Measurements from ENCODE around the gene SYT12.
"Not testable (repeated sequence)": the region's sequence is repeated elsewhere in the genome, so short reads cannot be mapped to it uniquely, and the experiment has no call there.

SYT12 gene, protein sequence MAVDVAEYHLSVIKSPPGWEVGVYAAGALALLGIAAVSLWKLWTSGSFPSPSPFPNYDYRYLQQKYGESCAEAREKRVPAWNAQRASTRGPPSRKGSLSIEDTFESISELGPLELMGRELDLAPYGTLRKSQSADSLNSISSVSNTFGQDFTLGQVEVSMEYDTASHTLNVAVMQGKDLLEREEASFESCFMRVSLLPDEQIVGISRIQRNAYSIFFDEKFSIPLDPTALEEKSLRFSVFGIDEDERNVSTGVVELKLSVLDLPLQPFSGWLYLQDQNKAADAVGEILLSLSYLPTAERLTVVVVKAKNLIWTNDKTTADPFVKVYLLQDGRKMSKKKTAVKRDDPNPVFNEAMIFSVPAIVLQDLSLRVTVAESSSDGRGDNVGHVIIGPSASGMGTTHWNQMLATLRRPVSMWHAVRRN

DNA sequence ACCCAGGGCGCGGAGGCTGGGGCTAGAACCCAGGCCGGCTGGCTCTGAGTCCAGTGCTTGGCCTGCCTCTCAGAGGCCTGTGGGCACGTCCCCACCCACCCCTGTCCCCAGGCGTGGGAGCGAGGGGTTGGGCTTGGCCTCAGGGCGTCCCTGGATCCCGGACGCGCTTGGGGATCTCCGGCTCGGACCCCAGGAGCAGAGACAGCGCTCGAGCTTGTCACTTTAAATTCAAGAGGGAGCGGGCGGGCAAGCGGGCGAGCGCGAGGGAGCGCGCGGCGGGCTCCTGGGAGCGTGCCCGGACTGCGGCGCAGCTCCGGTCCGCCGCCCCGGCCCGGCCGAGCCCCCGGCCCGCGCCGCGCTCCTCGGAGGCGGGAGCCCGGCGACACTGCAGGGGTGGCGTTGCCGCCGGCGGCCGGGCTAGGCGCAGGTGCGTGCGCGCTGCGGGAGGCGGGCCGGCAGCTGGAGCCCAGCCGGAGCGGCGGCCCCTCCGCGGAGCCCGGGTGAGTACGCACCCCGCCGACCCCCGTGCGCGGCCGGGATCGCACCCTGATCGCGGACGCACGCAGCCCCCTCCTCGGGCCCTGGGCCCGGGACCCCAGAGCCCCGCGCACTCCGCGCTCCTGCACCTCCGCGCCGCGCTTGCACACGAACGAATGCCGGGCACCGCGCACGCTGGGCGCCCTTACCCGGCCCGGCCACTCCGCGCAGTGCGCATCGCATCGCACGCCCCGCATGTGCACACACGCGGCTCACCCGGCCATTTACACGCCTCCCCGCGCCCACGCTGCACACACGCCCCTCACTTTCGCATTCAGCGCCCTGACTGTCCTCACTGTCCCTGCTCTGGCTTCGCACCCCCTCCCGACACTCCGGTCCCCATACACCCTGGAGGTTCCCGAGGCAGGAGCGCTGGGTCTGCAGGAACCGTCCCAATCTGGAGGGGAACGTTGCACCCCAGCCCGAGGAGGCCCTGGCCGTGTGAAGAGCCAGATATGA, at the start of gene SYT12:
Gene SYT12 (plus strand): TSS at position 174 of the 996 bp plus-strand sequence. CDS start 7,011 bp downstream, outside the sequence.
- DNase-seq: no peak

DNA sequence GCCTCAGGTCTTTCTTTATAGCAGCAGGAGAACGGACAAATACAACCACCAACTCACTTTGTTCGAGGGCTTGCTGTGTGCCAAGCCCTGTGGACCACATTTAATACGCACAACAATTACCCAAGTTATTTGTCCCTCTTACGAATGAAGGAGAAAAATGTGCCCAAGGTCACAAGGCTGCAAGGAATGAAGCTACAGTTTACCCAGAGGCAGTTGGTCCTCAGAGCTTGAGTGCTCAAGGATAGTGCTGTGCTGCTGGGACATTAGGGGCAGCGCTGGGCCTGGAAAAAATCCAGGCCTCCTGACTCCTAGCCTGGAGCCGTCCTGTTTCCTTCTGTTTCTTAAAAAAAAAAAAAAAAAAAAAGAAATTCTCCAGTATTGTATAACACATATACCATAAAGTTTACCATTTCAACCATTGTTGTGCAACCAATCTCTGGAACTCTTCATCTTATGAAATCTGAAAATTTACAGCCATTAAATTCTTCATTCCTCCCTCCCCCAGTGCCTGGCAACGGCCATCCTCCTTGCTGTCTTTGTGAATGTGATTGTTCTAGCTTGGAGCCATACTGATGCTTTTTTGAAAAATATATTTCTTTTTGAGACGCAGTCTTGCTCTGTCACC, 48.9 kb upstream of the SYT12 start:
- no peak for DNase-seq

DNA sequence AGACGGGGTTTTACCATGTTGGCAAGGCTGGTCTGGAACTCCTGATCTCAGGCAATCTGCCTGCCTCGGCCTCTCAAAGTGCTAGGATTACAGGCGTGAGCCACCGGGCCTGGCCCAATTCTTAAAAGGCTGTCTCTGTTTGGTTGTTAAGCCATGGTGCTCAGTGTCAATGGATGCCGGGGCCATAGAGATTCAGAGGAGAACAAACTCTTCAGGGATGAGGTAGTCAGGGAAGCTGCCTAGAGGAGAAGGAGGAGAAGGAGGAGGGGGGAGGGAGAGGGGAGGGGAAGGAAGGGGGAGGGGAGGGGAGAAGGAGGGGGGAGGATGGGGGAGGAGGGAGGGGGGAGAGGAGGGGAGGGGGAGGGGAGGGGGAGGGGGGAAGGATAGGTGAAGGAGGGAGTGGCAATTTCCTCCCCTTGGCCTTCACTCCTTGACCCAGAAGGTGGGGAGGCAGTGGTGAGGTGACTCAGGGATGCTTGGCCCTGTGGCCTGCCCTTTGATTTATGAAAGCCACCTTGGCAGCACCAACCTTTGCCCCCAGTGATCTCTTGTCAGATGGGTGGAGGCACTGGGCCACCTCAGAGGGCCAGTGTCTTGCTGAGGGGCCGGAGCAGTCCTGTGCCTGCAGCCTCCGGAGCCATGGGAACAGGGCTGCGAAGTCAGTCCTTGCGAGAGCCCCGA, 48.1 kb upstream of the SYT12 start, which contains the start of gene C11orf86:
Gene C11orf86 (plus strand): TSS at position 581 of the 681 bp plus-strand sequence. CDS start 59 bp downstream, at position 640.
- no peak for DNase-seq

DNA sequence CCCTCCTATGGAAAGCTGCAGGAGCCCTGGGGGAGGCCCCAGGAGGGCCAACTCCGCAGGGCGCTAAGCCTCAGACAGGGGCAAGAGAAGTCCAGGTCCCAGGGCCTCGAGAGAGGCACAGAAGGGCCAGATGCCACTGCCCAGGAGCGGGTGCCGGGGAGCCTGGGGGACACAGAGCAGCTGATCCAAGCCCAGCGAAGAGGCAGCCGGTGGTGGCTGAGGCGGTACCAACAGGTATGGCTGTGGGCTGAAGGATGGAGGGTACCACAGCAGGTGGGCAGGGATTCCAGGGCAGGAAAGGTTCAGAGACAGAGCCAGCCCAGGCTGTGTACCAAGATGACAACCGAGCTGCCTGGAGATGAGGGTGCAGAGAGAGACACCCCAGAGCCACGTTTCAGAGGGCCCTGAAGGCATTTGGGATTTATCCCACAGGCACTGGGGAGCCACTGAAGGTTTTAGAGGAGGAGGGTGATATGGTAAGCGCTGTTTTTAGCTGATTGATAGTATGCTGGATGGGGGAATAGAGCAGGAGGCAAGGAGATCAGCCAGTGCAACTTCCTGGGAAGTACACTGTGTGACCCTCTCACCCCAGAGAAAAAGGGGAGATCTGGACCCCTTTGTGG, 47.4 kb upstream of the SYT12 start:
- DNase-seq: no peak

DNA sequence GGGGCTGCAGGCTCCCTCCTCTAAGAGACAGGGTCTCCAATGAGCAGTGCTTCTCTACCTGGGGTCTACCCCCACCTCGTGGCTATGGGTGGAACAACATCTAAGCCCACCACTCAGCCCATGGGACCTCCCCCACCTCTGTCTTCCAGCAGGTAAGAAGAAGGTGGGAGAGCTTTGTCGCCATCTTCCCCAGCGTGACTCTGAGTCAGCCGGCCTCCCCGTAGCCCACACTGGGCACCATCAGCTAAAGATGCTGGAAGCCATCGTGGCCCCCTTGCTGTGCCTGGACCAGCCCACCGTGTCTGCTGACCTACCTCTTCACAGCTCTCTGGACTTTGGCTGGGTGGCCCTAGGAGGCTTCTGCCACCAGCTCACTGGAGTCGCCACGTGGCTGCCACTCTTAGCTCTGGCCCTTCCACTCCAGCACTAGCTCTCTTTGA, 46.9 kb upstream of the SYT12 start:
- DNase-seq: no peak

DNA sequence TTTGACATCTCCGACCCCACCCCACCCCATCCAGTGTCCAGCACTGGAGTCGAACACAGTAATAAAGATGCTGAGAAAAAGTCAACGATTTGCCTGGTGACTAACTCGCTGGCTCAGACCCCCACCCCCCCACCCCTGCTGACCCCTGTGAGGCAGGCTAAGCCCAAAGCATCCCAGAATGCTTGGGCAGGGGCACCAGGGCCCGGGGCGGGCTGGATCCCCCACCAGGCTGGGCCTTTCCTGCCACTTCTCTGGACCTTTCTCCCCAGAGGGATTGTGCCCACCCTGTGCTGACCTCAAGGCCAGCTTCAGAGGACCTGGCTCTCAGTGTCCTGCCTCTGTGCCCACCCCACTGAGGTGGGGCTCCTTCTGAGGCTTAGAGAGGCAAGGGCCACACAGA, 46.0 kb upstream of the SYT12 start:
- DNase-seq: no peak

DNA sequence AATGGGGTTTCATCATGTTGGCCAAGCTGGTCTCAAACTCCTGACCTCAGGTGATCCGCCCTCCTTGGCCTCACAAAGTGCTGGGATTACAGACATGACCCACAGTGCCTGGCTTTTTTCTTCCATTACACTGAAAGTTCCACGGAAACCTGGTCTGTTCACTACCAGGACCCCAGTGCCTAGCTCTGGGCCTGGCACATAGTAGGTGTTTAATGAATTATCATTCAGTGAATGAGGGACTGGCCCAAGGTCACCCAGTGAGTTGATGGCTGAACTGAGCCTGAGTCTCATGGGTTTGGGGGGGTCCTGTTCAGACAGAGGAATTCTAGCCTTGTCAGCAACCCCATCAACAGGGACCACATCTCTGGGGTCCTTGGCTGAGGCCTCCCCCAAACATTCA, 44.7 kb upstream of the SYT12 start:
- DNase-seq: no peak

DNA sequence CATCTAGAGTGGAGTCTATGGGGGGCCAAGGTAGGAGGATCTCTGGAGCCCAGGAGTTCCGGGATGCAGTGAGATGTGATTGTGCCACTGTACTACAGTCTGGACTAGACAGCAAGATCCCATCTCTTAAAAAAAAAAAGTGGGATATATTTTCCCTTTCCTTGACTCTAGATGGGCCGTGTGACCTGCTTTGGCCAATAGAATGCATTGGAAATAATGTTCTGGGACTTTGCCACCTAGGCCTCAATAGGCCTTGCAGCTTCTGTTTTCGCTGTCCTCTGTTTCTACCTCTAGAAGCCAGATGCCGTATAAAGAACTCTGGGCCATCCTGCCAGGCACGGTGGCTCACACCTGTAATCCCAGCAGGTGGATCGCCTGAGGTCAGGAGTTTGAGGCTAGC, 44.2 kb upstream of the SYT12 start:
- no peak for DNase-seq

DNA sequence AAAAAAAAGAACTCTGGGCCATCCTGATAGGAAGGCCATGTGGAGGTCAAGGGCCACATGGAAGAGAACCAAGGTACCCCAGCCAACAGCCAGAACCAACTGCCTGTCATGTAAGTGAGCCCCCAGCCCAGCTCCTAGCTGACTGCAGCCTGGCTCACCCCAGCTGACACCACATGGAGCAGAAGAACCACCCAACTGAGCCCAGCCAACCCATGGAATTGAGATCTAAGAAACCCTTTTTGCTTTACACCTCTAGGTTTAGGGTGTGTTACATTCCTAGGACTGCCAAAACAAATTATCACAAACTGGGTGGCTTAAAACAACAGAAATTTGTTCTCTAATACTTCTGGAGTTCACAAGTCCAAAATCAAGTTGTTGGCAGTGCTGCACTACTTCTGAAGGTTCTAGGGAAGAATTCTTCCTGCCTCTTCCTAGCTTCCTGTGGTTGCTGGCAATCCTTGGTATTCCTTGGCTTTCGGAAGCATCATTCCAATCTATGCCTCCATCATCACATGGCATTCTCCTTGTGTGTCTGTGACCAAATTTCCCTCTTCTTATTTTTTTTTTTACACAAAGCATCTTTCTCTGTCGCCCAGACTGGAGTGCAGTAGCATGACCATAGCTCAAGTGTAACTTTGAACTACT, 43.5 kb upstream of the SYT12 start:
- DNase-seq: no peak

DNA sequence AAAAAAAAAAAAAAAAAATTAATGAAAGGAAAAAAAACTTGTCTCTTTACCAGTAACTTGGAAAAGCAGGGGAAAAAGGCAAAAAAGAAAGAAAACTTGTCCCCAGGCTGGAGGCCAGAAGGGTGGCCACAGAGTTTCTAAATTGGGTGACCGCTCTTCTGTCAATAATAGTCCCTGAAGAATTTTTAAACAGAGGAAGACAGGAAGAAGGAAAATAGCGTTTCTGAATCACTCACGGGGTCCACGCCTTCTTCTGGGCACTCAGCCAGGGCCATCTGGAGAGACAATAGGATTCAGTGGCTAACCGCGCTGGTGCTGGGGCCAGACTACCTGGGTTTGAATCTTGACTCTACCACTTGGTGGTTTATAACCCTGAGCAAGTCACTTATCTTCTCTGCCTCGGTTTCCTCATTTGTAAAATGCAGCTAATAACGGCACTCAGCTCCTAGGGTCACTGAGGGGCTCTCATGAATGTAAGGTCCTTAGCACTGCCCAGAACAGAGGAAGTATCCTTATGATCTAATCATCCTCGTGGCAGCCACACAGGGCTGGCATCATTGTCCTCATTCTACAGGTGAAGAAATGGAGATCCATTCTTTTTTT, 40.9 kb upstream of the SYT12 start:
- peak; percentile 75 for DNase-seq

DNA sequence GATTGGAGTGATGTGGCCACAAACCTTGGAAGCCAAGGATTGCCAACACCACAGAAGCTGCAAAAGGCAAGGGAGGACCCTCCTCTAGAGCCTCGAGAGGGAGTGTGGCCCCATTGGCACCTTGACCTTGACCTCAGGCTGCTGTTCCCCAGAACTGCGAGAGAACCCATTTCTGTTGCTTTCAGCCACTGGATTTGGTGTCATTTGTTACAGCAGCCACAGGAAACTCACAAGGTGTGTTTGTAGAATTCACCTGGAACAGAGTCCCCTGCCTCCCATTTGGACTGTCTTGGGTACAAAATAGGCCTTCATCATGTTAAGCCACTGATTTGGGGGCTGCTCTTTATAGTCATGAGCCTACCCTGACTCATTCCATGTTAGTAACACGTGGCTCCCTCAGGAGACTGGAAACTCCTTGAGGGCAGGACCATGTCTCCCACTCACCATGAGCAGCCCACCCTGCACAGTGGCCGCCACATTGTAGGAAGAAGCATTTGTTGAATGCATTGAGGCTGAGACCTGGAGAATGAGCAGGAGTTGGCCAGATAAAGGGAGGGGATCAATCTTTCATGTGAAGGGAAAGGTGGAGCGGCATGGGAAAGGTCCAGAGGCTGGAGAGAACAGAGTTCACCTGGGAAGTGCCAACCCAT, 39.5 kb upstream of the SYT12 start:
- no peak for DNase-seq

DNA sequence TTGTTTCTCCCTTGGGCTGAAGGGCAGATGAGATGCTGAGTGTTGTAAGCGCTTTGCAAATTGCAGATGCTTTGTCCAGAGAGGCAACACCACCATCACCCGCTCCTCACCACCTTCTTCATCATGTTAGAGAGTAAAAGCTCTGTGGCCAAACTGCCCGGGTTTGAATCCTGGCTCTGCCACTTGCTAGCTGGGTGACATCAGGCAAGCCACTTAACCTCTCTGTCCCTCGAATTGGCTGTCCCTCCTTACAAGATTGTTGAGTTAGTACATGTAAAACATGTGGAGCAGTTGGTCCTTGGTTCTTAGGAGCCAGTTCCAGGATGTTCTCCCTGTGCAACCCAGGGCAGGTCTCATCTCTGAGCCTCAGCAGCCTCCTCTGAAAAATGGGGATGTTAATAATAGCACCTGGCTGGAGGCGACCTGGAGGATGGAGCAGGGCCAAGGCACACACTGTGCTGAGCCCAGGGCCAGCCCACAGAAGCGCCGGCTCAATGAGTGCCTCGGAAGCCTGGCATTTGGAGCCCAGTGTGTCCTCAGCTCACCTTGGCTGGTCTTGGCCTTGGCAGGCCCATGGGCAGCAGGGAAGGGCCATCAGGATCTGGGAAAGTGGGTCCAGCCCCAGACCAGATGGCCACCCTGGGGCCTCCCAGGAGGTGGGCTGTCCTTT, 37.3 kb upstream of the SYT12 start:
- DNase-seq: no peak

DNA sequence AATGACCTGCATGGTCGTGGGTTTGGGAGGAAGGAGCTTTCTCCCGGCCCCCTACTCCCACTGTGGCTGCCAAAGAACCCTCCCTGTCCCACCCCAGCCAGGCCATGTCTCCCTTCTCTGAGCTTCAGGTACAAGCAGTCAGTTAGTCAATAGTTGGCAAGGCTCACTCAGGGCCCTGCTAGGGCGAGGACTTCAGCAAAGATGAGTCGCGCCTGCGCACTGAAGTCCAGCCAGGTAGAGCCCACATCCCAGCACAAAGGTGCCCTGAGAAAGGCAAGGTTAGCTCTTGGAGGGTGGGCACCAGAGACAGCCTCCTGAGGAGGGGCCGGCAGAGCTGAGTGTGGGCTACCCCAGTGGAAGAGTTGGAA, 36.8 kb upstream of the SYT12 start:
- DNase-seq: no peak

DNA sequence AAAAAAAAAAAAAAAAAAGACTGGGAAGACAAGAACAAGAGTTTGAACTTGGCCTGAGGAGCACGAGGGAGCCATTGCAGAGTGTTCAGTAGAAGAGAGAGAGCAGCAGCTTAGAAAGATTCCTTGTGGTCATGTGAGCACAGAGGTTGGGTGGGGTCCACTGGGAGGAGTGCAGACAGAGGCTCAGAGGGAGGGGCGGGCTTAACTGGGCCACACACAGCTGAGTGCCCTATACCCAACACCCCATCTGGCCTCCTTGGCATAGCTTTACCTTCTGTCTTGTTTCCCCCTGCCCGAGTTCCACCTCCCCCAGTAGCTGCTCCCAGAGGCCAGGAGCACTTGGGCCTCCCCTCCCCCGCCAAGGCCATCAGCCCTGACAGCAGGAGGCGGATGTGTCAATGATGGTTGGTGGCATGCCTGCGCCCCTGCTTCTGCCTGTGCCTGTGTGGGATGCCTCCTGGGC, 35.7 kb upstream of the SYT12 start:
- DNase-seq: no peak

DNA sequence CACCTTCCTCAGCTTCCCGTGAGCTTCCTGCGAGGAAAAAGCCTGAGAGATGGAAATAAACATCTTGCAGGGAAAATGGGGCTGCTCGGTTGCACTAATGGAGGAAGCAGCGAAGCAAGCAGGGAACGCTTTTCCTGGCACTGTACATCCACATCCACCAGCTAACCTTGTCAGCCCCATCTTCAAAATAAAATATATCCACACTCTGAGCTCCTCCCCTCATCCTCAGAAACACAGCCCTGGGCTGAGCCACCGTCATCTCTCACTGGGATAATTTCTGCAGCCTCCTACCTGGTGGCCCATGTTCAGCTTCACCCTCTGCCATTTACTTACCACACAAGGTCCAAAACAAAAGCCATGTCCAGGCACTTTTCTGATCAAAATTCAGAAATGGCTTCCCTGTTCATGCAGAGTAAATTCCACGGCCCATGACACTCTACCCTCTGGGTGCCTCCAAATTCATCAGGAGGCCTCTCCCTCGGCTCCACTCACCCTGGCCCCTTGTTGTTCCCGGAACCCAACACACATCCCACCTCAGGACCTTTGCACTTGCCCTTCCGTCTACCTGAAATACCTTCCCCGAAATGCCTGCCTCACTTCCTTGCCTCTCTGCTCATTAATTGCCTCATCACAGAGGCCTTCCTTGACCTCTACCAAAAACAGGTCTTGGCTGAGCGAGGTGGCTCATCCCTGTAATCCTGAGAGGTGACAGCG, 34.9 kb upstream of the SYT12 start:
- DNase-seq: no peak

DNA sequence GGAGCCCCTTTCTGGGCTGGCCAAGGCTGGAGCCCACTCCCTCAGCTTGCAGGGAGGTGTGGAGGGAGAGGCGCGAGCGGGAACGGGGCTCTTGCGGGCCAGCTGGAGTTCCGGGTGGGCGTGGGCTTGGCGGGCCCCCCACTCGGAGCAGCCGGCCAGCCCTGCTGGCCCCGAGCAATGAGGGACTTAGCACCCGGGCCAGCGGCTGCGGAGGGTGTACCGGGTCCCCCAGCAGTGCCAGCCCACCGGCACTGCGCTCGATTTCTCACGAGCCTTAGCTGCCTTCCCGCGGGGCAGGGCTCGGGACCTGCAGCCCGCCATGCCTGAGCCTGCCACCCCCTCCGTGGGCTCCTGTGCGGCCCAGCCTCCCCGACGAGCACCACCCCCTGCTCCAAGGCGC, 34.2 kb upstream of the SYT12 start:
- DNase-seq: not testable (repeated sequence)

DNA sequence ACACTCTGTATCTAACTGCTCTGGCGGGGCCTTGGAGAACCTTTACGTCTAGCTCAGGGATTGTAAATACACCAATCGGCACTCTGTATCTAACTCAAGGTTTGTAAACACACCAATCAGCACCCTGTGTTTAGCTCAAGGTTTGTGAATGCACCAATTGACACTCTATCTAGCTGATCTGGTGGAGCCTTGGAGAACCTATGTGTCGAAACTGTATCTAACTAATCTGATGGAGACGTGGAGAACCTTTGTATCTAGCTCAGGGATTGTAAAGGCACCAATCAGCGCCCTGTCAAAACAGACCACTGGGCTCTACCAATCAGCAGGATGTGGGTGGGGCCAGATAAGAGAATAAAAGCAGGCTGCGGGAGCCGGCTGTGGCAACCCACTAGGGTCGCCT, 33.6 kb upstream of the SYT12 start:
- DNase-seq: not testable (repeated sequence)

DNA sequence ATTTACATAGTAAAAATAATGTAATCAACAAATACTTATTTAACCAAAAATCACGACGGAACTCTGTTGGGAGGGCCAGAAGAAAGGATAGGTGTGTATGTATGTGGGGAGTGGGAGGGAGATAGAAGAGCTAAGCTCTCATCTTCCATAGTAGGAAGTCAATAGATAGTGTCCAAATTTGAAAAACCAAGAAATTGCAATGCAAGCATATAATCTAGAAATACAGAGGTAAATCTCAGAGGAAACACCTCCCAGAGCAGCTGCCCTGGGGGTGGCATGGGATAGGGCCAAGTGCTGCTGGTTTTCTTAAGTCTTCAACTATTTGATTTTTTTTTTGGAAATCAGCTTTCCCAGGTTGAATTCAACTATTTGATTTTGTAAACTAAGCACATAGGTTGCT, 30.9 kb upstream of the SYT12 start:
- no peak for DNase-seq

DNA sequence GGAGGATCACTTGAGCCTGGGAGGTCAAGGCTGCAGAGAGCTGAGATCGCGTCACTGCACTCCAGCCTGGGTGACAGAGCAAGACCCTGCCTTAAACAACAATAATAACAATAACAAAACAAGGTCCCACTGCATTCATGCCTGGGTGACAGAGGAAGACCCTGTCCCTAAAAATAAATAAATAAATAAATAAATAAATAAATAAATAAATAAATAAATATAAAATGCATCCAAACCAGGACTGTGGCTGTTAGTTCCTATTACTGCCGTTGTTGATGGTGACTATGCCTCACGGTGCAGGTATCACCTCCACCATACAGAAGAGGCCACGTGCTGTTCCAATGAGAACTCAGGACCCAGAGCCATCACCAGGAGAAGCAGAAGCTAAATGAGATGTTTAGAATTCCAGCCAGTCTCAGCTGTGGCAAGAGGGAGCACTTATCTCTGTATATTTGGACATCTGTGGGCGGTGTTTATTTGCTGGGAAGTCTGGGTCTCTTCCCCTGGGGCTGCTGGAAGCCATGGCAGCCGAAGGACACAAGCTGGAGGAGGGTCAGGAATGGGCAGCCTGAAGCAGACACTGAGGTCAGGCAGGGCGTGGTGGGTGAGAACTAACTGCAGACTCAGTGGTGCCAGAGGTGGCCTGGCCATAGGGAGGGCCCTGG, 26.2 kb upstream of the SYT12 start:
- no peak for DNase-seq
